CD4-positive, alpha-beta T cell treated with Interleukin-15 for 4 hours (primary cell): ENCODE data around the gene LRBA.

ENCODE experiments used
- DNase-seq: peaks from one replicate; pipeline ENCODE4 v3.0.0-alpha.2; 2020; ENCODE audit warnings: low spot score

The LRBA gene

DNA sequence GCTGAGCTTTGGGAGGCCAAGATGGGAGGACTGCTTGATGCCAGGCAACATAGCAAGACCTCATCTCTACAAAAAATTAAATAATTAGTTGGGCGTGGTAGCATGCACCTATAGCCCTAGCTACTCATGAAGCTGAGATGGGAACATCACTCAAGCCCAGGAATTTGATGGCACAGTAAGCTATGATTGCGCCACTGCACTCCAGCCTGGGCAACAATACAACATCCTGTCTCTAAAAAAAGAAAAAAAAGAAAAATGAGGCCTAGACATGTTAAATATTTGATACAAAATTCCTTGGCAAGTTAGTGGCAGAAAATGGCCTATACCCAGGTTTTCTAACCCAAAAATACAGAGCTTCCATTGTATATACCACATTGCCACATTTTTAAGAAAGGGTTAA lies 521.2 kb downstream of the LRBA start:
- no peak for DNase-seq

DNA sequence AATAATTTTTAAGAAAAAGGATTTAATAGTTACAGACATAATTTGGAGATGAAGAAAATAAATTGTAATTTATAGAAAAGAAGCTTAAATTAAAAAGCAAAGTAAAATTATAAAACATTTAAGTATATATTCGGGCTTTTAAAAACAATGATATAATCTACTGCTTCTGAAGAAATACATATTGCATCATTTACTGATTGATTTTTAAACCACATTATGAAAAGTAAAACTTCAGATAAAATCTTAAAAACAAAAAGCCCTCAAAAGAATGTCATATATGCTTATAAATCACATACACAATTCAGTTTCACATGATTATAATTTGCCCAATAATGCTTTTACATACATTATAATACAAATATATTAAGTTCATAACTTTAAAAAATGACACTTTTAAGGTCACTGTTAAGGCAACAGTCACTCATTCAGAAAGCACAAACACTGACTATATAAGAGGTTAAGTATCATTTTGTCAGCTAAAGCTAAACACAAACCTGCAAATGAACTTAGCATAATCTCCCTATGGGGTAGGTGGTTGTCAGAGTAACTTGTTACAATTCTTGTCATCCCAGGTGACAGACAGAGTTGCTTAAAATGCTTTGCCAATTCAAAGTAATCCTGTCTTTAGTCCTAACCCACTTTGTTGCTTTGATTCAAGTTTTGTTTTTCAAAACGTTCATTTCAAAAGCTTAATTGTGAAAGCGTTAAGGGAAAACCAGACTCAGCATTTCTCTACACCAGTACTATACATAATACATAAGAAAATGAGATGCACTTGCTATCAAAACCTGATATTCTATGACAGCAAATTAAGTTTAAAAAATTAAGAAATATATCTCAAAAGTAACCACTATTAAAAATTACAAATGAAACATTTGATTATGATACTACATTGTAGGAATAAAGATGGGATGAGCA lies 523.7 kb downstream of the LRBA start:
- DNase-seq: no peak

DNA sequence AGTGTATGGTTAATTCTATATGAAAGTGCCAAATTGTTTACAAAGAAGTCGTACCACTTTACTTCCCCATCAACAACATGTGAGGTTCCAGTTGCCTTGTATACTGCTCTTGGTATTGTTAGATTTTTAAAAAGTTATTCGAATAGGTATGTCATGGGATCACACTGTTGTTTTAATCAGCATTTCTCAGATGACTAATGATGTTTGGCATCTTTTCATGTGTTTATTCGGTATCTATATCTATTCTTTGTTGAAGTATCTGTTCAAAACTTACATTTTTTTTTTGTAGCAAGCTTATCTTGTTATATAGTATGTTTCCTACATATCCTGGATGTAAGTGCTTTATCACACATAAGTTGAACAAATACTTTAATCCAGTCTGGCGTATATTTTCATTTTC lies 532.5 kb downstream of the LRBA start:
- no peak for DNase-seq

DNA sequence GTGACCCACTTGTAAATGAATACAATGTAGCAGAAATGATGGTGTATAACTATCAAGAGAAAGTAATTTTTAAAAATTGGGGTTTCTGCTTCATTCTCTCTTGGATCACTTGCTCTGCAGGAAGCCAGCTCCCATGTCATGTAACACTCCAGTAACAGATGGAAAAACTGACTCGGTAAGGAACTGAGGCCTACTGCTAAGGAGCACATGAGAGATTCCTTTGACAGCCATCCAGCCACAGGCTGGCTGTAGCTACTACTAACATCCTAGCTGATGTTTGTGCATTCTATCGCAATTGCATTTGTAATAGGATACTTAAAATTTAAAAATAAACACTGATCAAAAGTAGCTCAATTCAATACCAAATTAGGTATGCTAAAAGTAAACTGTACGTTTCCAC lies 535.4 kb downstream of the LRBA start:
- no peak for DNase-seq

DNA sequence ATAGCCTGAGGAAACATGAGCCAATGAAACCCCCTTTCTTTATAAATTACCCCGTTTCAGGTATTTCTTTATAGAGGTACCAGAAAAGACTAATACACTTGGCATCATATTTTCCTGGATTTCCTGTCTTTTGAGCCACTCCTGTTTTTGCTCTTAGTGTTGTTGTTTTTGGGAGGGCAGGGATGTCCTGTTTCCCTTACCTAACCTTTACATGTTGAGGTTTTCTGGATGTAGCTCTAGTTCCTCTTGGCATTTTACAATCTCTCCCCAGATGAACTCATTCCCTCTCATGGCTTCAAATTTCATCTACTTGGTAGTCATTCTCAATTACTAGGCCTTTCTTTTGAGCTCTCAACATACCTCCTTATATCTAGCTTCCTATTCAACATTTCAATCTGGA lies 537.2 kb downstream of the LRBA start:
- DNase-seq: no peak

DNA sequence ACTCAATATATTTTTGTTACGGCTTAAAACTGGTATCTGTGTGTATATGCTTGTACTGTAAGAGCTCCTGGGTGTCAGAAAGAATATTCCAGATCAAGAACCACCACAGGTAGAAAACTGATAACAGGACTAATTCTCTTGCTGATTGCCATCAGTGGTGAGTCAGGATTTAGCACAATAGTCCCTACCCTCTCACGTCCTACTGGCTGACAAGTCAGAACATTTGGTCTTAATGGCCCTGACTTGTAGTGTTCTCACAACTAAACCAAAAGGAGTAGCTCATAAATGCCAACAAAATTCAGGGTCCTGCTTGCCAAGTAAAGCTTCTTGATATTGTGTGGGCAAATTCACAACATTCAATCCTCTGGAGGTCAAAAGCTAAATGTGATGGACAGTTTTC lies 538.3 kb downstream of the LRBA start:
- no peak for DNase-seq

DNA sequence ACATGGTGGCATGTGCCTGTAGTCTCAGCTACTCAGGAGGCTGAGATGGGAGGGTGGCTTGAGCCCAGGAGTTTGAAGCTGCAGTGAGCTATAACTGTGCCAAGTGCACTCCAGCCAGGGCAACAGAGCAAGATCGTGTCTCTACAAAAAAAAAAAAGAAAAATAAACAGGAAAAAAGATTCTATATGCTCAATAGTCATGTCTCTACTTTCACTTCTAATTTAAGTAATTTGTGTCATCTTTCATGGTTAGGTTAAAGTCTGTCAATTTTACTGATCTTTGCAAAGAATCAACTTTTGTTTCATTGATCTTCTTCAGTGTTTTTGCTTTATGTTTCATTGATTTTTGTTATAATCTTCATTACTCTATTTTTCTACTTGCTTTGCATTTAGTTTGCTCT lies 539.3 kb downstream of the LRBA start:
- no peak for DNase-seq

DNA sequence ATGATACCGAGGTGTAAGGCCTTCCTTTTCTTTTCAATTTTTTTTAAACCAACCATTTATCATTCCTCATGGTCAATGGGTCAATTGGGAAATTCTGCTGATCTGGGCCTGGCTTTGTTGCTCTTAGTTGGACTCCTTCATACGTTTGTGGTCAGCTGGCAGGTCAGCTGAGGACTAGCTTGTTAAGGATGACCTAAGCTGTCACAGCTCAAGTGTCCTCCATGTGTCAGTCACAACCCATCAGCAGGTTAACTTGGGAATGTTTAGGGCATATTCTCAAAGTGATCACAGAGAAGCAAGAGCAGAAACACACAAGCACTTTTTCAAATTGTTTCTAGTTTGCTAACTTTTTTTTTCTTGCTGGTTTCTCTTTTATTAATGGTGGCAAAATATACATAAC lies 550.6 kb downstream of the LRBA start:
- DNase-seq: no peak

DNA sequence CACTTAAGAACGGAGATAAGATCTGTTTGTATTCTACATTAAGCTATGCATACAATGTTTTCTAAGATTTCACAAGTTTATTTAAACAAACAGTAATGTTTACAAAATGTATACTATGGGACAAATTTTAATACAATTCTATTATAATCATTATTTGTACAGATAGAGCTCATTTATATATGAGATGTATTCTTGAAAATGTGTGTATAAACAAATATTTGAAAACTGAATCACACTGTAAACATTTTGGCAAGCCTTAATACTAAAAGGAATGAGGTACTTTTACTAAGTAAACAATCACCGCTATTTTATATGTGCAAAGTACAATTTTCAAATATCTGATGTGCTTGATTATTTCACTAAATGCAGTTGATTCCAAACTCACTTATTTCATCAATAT lies 552.3 kb downstream of the LRBA start:
- DNase-seq: no peak

DNA sequence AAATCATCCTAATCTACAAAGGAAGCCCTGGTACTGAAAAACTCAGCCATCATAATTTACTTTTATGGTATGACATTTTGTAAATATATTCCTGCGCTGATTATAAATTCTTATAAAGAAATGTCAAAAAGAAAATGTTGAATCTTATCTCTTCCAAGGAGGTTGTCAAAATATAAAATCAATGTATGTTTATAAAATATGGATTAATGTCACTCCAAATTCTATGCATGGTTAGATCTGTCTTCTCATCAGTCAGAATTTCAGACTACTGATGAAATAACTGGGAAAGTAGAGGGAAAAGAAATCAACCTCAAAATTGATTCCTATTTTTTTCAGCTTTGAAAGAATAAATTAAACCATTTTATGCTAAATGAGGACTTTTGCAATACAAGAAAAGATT lies 553.1 kb downstream of the LRBA start:
- DNase-seq: no peak

DNA sequence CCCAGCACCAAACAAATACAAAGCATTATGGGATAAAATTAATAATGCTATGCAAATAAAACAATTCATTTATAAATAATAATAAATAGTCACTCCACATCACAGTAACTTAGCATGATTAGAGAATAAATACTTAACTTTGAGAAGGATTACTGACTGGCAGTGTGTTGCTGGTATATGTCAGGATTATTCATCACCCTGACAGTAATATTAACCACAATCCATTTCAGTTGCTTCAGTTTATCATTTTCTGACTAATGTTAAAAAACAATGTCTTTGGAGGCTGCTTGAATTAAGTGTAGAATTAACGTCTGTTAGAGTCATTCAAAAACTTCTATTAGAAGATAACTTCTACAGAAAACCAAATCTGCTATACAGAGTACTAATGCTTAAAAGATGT lies 557.3 kb downstream of the LRBA start:
- DNase-seq: no peak

DNA sequence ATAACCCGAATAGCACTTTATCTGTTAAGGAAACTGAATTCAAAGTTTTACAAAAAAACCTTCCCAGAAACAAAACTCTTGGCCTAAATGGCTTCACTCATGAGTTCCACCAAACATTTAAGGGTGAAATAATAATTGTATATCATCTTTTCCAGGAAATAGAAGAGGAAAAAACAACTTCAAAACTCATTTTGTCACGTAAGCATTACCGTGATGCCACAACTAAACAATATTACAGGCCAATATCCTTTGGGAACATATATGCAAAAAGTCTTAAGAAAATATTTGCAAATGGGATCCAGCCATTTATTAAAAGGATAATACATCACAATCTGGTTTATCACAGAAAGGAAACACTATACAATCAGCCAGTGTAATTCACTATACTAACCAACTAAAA lies 563.2 kb downstream of the LRBA start:
- no peak for DNase-seq

DNA sequence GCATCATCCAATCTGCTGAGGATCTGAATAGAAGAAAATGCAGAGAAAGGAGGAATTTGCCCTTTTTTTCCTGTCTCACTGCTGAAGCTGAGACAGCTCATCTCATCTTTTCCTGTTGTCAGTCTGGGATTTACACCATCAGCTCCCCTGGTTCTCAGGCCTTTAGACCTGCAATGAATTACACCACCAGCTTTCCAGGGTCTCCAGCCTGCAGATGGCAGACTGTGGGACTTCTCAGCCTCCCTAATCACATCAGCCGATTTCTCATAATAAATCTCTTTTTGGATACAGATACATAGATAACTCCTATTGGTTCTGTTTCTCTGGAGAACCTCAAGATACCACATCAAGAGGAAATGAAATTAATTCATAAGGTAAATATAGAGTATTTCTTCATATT lies 567.7 kb downstream of the LRBA start:
- no peak for DNase-seq

DNA sequence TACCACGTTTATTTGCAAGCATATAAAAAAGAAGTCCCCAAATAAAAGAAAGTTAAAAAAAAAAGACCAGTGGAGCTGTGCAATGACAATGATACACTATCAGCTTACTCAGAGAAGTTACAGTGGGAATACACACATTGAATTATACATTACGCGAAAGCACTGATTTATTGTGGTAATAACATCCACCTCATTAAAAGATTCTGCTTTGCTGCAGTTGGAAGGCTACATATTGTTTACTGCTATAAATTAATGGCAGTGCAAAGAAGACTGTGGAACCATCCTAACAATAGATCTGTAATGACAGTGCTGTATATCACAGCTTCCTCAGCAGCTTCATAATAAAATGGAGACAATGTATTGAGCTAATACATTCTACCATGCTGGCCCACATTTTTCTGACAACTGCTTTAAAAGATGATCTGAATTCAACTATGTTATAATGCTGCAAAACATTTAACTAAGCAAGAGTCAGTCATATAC lies 575.6 kb downstream of the LRBA start:
- DNase-seq: no peak

DNA sequence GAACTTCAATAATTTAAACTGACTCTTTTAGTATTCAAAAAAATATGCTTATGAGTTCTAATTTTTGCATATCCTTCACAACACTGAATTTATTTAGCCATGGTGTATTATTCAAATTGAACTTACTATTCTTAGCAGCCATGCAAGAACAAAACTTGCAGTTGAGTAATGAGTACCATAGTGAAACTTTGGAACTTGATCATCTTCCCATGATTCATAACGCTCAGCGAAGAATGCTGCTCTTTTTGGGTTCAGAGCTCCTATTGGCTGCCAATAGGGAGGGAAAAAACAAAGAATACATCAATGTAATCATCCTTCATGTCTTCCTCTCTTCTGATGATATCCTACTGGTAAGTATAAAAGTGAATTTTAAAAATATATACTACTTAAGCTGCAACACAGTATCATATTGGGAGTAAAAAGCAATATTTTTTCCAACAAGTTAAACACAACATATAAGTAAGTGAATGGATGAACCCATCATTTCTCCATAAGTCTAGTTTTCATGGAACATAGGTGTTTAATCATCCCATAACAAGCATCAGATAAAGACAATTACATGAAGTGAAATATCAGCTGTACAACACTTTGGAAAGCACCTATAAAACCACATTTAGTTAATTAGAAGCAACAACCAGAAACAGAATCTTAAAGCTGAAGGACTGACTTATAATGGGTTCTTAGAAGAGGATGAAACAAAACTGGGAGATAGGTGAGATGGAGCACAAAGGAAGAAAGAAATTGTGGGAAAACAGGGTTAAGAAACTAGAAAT lies 578.3 kb downstream of the LRBA start:
- DNase-seq: no peak

DNA sequence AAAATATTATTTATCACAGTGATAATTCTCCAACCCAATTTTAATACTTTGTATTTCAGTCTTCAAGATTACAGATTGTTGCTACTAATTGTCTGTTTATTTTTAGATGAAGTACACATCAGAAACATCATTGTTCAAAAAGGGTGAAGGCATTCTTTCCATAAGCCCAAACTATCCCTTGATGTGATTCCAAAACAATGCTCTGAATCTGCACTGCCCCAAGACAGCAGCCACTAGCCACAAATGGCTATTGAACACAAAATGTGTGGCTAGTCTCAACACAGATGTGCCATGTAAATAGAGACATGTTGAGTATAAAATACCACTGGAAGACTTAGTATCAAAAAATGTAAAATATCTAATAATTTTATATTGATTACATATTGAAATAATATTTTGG lies 583.9 kb downstream of the LRBA start:
- no peak for DNase-seq

DNA sequence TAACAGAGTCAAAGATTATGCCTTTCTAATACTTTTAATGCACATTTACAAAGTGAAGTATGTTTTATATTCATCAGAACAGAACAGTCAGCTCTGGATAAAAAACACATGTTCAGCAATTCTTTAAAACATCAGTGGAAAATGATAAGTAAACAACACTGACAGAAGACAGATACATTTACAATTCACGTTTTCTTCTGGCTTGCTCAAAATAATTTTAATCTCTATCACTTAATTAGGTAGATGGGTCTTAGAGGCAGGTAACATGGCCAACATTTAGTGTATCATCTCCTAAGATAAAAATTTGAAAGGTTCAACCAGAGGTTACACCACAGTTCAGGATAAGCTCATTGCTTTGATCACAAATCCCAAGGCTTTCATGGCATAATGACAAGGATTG lies 589.9 kb downstream of the LRBA start:
- no peak for DNase-seq

DNA sequence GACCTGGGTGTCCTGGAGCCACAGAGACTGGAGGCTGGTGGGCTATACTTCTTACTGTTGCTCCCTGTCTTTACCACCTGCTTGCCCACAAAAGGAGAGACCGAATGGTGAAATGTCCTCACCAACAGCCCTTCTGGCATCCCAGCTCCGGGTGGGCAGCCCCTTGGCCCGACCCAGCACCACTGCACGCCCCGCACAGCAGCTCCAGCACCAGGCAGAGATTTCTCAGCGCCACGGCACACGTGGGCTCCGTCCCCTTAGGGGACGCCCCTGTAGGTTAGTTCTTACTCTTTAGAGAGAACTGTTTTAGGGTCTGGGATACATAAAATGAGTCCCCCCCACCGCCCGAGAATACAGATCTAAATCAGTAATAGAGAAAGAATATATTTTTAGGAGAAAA lies 591.6 kb downstream of the LRBA start:
- no peak for DNase-seq

DNA sequence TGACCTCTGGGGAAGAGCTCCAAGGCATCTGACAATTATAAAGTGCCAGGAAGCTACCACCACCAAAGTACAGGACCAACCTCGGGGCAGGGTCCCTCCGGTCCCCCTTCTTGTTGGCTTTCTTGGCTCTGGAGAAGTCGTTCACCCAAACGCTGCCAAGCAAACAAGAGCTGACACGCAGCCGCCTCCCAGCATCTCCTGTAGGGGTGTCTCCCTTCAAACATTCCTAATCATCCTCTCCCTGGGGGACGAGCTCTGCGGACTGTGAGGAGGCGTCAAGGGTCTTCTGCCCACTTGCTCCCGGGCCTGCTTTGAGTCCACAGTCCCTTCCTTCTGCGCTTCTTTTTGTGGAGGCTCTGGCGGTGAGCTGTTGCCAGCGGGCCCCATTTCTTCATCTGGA lies 592.0 kb downstream of the LRBA start:
- no peak for DNase-seq

DNA sequence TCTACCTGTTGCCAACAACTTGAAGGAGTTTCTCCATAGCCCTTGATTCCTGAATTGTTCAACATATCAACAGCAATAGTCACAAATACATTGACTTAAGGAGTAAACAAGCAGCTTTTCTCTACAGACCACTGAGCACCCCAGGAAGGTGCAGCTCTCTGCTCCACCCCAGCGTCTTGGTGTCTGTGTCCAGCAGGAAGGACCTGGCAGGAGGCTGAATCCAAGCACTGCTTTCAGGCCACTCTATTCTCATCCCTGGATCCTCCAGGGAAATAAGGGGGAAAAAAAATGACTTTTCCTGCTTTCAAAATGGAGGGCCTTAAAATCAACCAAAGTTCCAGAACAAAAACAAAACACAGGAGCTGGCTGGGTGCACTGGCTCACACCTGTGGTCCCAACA lies 593.5 kb downstream of the LRBA start:
- no peak for DNase-seq

DNA sequence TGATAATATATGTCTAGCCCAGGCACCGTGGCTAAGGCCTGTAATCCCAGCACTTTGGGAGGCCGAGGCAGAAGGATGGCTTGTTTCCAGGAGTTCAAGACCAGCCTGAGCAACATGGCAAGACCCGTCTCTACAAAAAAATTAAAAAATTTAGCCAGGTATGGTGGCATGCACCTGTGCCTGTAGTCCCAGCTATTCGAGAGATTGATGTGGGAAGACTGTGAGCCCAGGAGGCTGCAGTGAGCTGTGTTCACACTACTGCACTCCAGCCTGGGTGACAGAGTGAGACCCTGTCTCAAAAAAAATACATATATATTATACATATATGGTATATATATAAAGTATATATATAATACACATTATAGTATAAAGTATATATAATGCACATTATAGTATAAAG lies 595.1 kb downstream of the LRBA start:
- no peak for DNase-seq

DNA sequence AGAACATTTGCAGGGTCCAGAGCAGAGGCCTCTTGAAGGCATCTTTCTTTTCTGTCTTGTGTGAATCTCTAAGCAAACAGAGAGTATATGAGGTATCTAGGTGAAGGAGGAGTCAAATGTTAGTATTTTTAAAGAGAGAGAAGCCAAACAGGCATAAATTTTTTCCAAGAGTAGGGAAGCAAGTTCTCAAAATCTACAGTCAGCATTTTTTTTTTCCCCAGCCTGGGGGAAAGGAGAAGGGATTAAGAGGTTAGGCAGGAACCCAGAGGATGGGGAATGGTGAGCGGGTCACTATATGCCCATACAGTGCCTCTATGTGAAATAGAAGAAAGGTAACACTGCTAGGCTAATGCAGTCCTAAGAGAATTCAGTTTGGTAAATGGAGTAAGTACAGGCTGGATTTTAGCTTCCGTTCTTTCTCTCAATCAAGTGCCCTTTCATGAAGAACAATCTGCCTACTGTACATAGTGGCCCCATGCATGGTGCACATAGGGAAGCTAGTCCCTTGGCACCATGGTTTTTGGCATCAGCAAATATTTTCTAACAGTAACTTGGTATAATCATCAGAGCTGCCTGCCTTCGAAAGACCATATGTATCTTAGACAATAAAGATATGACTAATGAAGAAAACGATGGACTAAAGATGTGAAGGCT lies 596.2 kb downstream of the LRBA start:
- no peak for DNase-seq

DNA sequence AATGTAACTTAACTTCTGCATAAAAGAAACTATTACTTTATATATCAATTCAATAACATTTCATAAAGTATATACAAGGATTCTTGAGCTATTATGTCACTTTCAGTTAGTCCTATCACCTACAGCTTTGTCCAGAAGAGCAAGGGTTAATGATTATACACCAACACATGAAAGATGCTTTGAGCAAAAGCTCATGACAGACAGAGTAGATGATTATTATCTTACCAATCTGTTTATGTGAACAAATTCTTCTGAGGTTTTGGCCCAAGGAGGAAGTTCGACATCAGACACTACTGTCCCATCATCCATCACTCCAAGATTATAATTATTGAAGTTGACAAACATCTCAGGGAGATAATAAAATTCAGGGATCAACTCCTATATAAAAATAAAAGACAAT lies 599.9 kb downstream of the LRBA start:
- DNase-seq: no peak
